ENCODE data around the gene TPM3. TPM values are rescaled to one million over a fixed set of nuclear protein-coding genes. Genes with fewer than 3 reads are reported as not detected.

Gene TPM3
- total RNA-seq, 1 experiment from 2014 or later, result 681 TPM

- no peak overlapping the region for H3K27ac Mint-ChIP-seq (ENCODE audit: unreplicated experiment)
- intact Hi-C loops (cut with micrococcal nuclease; ENCODE audit: unreplicated experiment), result no loop called here
- CTCF ChIA-PET, result interaction anchor here (0.6 kb wide), 1 partner anchor 531 kb away, joined by 3 read pairs; no protein-coding TSS in a partner anchor
- no peaks in the 10 kb centered on the region for H3K27me3 Mint-ChIP-seq (ENCODE audit: insufficient read depth, unreplicated experiment)
- no peak overlapping the region for H3K4me3 ChIP-seq (ENCODE audit: low read depth, low read length)
- no peaks in the 10 kb centered on the region for H3K27me3 ChIP-seq (replicated peaks; ENCODE audit: control insufficient read depth, insufficient read depth, low read length)
- H3K4me1 ChIP-seq, result no peaks in the 10 kb centered on the region
- H3K4me1 Mint-ChIP-seq (ENCODE audit: low read depth, unreplicated experiment), result peaks cover 20% of the 10 kb centered on the region
- no peaks in the 10 kb centered on the region for H3K9me3 Mint-ChIP-seq (ENCODE audit: unreplicated experiment)
- TF ChIP-seq, protein P1, sequence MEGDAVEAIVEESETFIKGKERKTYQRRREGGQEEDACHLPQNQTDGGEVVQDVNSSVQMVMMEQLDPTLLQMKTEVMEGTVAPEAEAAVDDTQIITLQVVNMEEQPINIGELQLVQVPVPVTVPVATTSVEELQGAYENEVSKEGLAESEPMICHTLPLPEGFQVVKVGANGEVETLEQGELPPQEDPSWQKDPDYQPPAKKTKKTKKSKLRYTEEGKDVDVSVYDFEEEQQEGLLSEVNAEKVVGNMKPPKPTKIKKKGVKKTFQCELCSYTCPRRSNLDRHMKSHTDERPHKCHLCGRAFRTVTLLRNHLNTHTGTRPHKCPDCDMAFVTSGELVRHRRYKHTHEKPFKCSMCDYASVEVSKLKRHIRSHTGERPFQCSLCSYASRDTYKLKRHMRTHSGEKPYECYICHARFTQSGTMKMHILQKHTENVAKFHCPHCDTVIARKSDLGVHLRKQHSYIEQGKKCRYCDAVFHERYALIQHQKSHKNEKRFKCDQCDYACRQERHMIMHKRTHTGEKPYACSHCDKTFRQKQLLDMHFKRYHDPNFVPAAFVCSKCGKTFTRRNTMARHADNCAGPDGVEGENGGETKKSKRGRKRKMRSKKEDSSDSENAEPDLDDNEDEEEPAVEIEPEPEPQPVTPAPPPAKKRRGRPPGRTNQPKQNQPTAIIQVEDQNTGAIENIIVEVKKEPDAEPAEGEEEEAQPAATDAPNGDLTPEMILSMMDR (IDR thresholded peaks at IDR 0.05; ENCODE audit: insufficient read depth in 1 of 2, low read depth in 1 of 2, low read length in 1 of 2, severe bottlenecking in 1 of 2, unreplicated experiment in 1 of 2), result no peak
- H3K9me3 ChIP-seq, result no peaks in the 10 kb centered on the region
- no peak overlapping the region for H3K4me3 Mint-ChIP-seq (ENCODE audit: unreplicated experiment)
- BruUV-seq (replicated peaks), result no TSS peak
- POLR2A ChIA-PET, result interaction anchor here (0.6 kb wide), 1 partner anchor 10 kb away, joined by 12 read pairs; no protein-coding TSS in a partner anchor
- H3K36me3 Mint-ChIP-seq (ENCODE audit: insufficient read depth, unreplicated experiment), result peaks cover 100% of the 10 kb centered on the region
- no peak for DNase-seq
- peaks cover 16% of the 10 kb centered on the region for H3K36me3 ChIP-seq (ENCODE audit: control insufficient read depth, insufficient read depth, low read length)
These were observed 24.4 kb downstream of the TPM3 start for GRCh38 chr1:154167461-154167860.

DNA sequence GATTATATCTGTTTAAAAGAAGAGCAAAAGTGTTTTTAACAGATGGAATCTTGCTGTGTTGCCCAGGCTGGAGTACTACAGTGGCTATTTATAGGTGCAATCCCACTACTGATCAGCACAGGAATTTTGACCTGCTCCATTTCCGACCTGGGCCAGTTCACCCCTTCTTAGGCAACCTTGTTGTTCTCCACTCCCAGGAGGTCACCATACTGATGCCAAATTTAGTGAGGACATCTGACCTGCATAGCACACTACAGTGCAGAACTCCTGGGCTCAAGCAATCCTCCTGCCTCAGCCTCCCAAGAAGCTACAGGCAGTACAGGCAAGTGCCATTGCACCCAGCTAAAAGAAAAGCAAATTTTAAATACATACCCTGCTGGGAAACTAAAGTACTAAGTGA is 25.7 kb downstream of the TPM3 start:
- no peak overlapping the region for H3K4me3 Mint-ChIP-seq (ENCODE audit: unreplicated experiment)
- H3K4me3 ChIP-seq (ENCODE audit: low read depth, low read length), result no peak overlapping the region
- no peaks in the 10 kb centered on the region for H3K9me3 ChIP-seq
- H3K36me3 ChIP-seq (ENCODE audit: control insufficient read depth, insufficient read depth, low read length), result peaks cover 10% of the 10 kb centered on the region
- CTCF ChIA-PET, result no interaction called here
- no peak overlapping the region for H3K27ac Mint-ChIP-seq (ENCODE audit: unreplicated experiment)
- peaks cover 9% of the 10 kb centered on the region for H3K4me1 Mint-ChIP-seq (ENCODE audit: low read depth, unreplicated experiment)
- H3K9me3 Mint-ChIP-seq (ENCODE audit: unreplicated experiment), result no peaks in the 10 kb centered on the region
- H3K4me1 ChIP-seq, result no peaks in the 10 kb centered on the region
- BruUV-seq (replicated peaks), result no TSS peak
- H3K36me3 Mint-ChIP-seq (ENCODE audit: insufficient read depth, unreplicated experiment), result peaks cover 100% of the 10 kb centered on the region
- H3K27me3 ChIP-seq (replicated peaks; ENCODE audit: control insufficient read depth, insufficient read depth, low read length), result no peaks in the 10 kb centered on the region
- POLR2A ChIA-PET, result no interaction called here
- DNase-seq, result no peak
- intact Hi-C loops (cut with micrococcal nuclease; ENCODE audit: unreplicated experiment), result no loop called here
- TF ChIP-seq, protein P1 (IDR thresholded peaks at IDR 0.05; ENCODE audit: insufficient read depth in 1 of 2, low read depth in 1 of 2, low read length in 1 of 2, severe bottlenecking in 1 of 2, unreplicated experiment in 1 of 2), result no peak
- H3K27me3 Mint-ChIP-seq (ENCODE audit: insufficient read depth, unreplicated experiment), result no peaks in the 10 kb centered on the region

- Mint-ChIP-seq H3K4me3 (ENCODE audit: unreplicated experiment) (no peak overlapping the region), H3K4me1 (ENCODE audit: low read depth, unreplicated experiment) (peaks cover 25% of the 10 kb centered on the region), H3K9me3 (ENCODE audit: unreplicated experiment) (no peaks in the 10 kb centered on the region), H3K27ac (ENCODE audit: unreplicated experiment) (no peak overlapping the region), H3K36me3 (ENCODE audit: insufficient read depth, unreplicated experiment) (peaks cover 94% of the 10 kb centered on the region), H3K27me3 (ENCODE audit: insufficient read depth, unreplicated experiment) (no peaks in the 10 kb centered on the region)
- intact Hi-C loops (cut with micrococcal nuclease; ENCODE audit: unreplicated experiment), result no loop called here
- TF ChIP-seq, protein P1 (IDR thresholded peaks at IDR 0.05; ENCODE audit: insufficient read depth in 1 of 2, low read depth in 1 of 2, low read length in 1 of 2, severe bottlenecking in 1 of 2, unreplicated experiment in 1 of 2), result no peak
- Histone ChIP-seq H3K27me3 (replicated peaks; ENCODE audit: control insufficient read depth, insufficient read depth, low read length) (no peaks in the 10 kb centered on the region), H3K4me1 (peaks cover 13% of the 10 kb centered on the region; the same call in 1 of the 2 replicates), H3K36me3 (ENCODE audit: control insufficient read depth, insufficient read depth, low read length) (no peaks in the 10 kb centered on the region; the same call in none of the 2 replicates), H3K9me3 (no peaks in the 10 kb centered on the region), H3K4me3 (ENCODE audit: low read depth, low read length) (no peak overlapping the region)
- ChIA-PET POLR2A (interaction anchor here (0.7 kb wide), 1 partner anchor 383 kb away, joined by 4 read pairs; no protein-coding TSS in a partner anchor), CTCF (interaction anchor here (0.6 kb wide), 1 partner anchor 61 kb away, joined by 3 read pairs; a partner anchor contains a TSS)
- DNase-seq, result no peak
- BruUV-seq (replicated peaks), result no TSS peak
These were observed 32.3 kb downstream of the TPM3 start for GRCh38 chr1:154159554-154159953.
